BJ (cell line): Measurements from ENCODE around the gene PCNX2. TPM values are rescaled to one million over a fixed set of nuclear protein-coding genes. Genes with fewer than 3 reads are reported as not detected.

Source experiments
- CTCF ChIA-PET: fragments of 350-600 bp; formaldehyde crosslinking; extraction: SDS; loops from one replicate; lab custom pipeline; 2021; ENCODE audit warnings: antibody characterized with exemption, inconsistent platforms; lab: Yijun Ruan, JAX
- POLR2A ChIA-PET: fragments of 300-600 bp; sonication (Branson Sonifier 250); formaldehyde crosslinking; extraction: SDS; loops from one replicate; lab custom pipeline; 2021; ENCODE audit warnings: antibody characterized with exemption; lab: Charles Lee
- DNase-seq: peaks from one replicate; pipeline ENCODE4 v3.0.0-alpha.2; 2011; ENCODE audit warnings: low read depth
- H3K27me3 ChIP-seq: 2 replicates; pipeline ENCODE4 v1.6.0; 2011; ENCODE audit warnings: low read length; ENCODE audit not compliant: control insufficient read depth, insufficient read depth
- H3K36me3 ChIP-seq: 2 replicates; pipeline ENCODE4 v1.5.1; 2011; ENCODE audit warnings: low read length; ENCODE audit not compliant: control insufficient read depth, insufficient read depth
- H3K4me3 ChIP-seq: 2 replicates; pipeline ENCODE4 v1.5.1; 2011; ENCODE audit warnings: low read depth, mild to moderate bottlenecking, control low read depth, low read length
- CTCF ChIP-seq: IDR thresholded peaks from 2 replicates; pipeline ENCODE4 v1.5.1; 2011; ENCODE audit warnings: low read depth, mild to moderate bottlenecking, control low read depth, inconsistent platforms, low read length, moderate library complexity; ENCODE audit not compliant: insufficient read depth
- polyA plus RNA-seq: library from polyadenylated mRNA; depleted of rRNA; stranded (reverse); fragments of >200 nt; gene quantifications from 2 replicates; pipeline ENCODE4 v1.2.3, GENCODE V29; 2011

The PCNX2 gene
- polyA plus RNA-seq, 1 experiment = 10.1 TPM

GRCh38 chr1:233057836-233058235, 237.7 kb downstream of the PCNX2 start:
- ChIA-PET POLR2A (no interaction called here), CTCF (no interaction called here)
- Histone ChIP-seq H3K27me3 (no peaks in the 10 kb centered on the region), H3K4me3 (no peak overlapping the region), H3K36me3 (no peaks in the 10 kb centered on the region)
- TF ChIP-seq CTCF = no peak
- no peak for DNase-seq

GRCh38 chr1:233055879-233056641, 239.5 kb downstream of the PCNX2 start:
- ChIA-PET POLR2A (no interaction called here), CTCF (interaction anchor here (1.0 kb wide), 1 partner anchor 10 kb away, joined by 3 read pairs; no protein-coding TSS in a partner anchor)
- no peaks in the 10 kb centered on the region for H3K36me3 ChIP-seq
- TF ChIP-seq CTCF = no peak
- no peak for DNase-seq
- H3K4me3 ChIP-seq = no peak overlapping the region
- no peaks in the 10 kb centered on the region for H3K27me3 ChIP-seq

GRCh38 chr1:233045588-233045987, 249.9 kb downstream of the PCNX2 start:
- ChIA-PET POLR2A (no interaction called here), CTCF (no interaction called here)
- no peak for DNase-seq
- Histone ChIP-seq H3K36me3 (no peaks in the 10 kb centered on the region), H3K4me3 (no peak overlapping the region), H3K27me3 (no peaks in the 10 kb centered on the region)
- TF ChIP-seq CTCF = no peak

- no peaks in the 10 kb centered on the region for H3K27me3 ChIP-seq
- H3K36me3 ChIP-seq = no peaks in the 10 kb centered on the region
- no peak for DNase-seq
- TF ChIP-seq CTCF = no peak
- CTCF ChIA-PET = no interaction called here
- POLR2A ChIA-PET = interaction anchor here (0.5 kb wide), 1 partner anchor 331 kb away, joined by 3 read pairs; no protein-coding TSS in a partner anchor
- H3K4me3 ChIP-seq = no peak overlapping the region
Measured at GRCh38 chr1:233042834-233043233, 252.7 kb downstream of the PCNX2 start.

- ChIA-PET CTCF (no interaction called here), POLR2A (no interaction called here)
- TF ChIP-seq CTCF = no peak
- Histone ChIP-seq H3K36me3 (no peaks in the 10 kb centered on the region), H3K27me3 (no peaks in the 10 kb centered on the region), H3K4me3 (no peak overlapping the region)
- DNase-seq = no peak
Measured at GRCh38 chr1:233040494-233040893, 255.0 kb downstream of the PCNX2 start.
